IMR-90 (cell line): ENCODE measurements around the gene GPR82. TPM values are rescaled to one million over a fixed set of nuclear protein-coding genes. Genes with fewer than 3 reads are reported as not detected.

ENCODE experiments used
- ATAC-seq: fragments of 200-7000 bp; cut with Tn5 transposase; 2 replicates; pipeline ENCODE4 v1.9.1; 2020; ENCODE audit warnings: low read depth, mild to moderate bottlenecking, moderate library complexity
- BruUV-seq: library from RNA; stranded (reverse); fragments of 400-500 nt; replicated peaks from 2 replicates; lab custom pipeline; 2021; lab: Mats Ljungman, UMichigan
- CTCF ChIA-PET: fragments of 300-600 bp; formaldehyde crosslinking; extraction: SDS; loops from one replicate; lab custom pipeline; 2021; ENCODE audit warnings: antibody characterized with exemption; lab: Yijun Ruan, JAX
- POLR2A ChIA-PET: fragments of 300-600 bp; sonication (Branson Sonifier 250); formaldehyde crosslinking; loops from one replicate; lab custom pipeline; 2022; ENCODE audit warnings: antibody characterized with exemption; ENCODE audit not compliant: unreplicated experiment; lab: Charles Lee
- DNase-seq: peaks from one replicate; pipeline ENCODE4 v3.0.0; 2013
- H2AFZ ChIP-seq: replicated peaks from 2 replicates; pipeline ENCODE3; 2013; ENCODE audit warnings: low read length, mild to moderate bottlenecking; ENCODE audit not compliant: poor library complexity
- H2AK5ac ChIP-seq: 2 replicates; pipeline ENCODE4 v1.6.1; 2013; ENCODE audit warnings: low read depth, low read length, inconsistent platforms
- H2AK9ac ChIP-seq: replicated peaks from 2 replicates; pipeline ENCODE3; 2013; ENCODE audit warnings: mild to moderate bottlenecking, low read depth, low read length, moderate library complexity; ENCODE audit not compliant: poor library complexity
- H2BK120ac ChIP-seq: 2 replicates; pipeline ENCODE4 v1.6.1; 2013; ENCODE audit warnings: low read depth, low read length, inconsistent platforms
- H2BK15ac ChIP-seq: 3 replicates; pipeline ENCODE4 v1.6.1; 2013; ENCODE audit warnings: low read depth, low read length, inconsistent platforms
- H2BK20ac ChIP-seq: 2 replicates; pipeline ENCODE4 v1.6.1; 2013; ENCODE audit warnings: low read depth, mild to moderate bottlenecking, inconsistent platforms, low read length, moderate library complexity
- H2BK5ac ChIP-seq: 2 replicates; pipeline ENCODE4 v1.6.1; 2013; ENCODE audit warnings: mild to moderate bottlenecking, low read depth, low read length, inconsistent platforms; ENCODE audit not compliant: poor library complexity, severe bottlenecking
- H3K14ac ChIP-seq: replicated peaks from 2 replicates; pipeline ENCODE4 v1.6.1; 2013; ENCODE audit warnings: low read depth, low read length, inconsistent platforms
- H3K18ac ChIP-seq: 2 replicates; pipeline ENCODE4 v1.6.1; 2013; ENCODE audit warnings: low read depth, low read length, control low read depth
- H3K23ac ChIP-seq: 2 replicates; pipeline ENCODE4 v1.6.1; 2013; ENCODE audit warnings: low read depth, low read length, inconsistent platforms
- H3K27ac ChIP-seq: 2 replicates; pipeline ENCODE4 v1.5.1; 2013; ENCODE audit warnings: mild to moderate bottlenecking, control low read depth, low read length; ENCODE audit not compliant: insufficient read depth
- H3K27me3 ChIP-seq: 2 replicates; pipeline ENCODE4 v1.6.1; 2013; ENCODE audit warnings: low read length; ENCODE audit not compliant: control insufficient read depth, insufficient read depth
- H3K36me3 ChIP-seq: 2 replicates; pipeline ENCODE4 v1.6.1; 2013; ENCODE audit warnings: low read length, mixed read lengths; ENCODE audit not compliant: control insufficient read depth, insufficient read depth
- H3K4ac ChIP-seq: 2 replicates; pipeline ENCODE4 v1.6.1; 2013; ENCODE audit warnings: low read depth, low read length, inconsistent platforms
- H3K4me1 ChIP-seq: 2 replicates; pipeline ENCODE4 v1.6.1; 2013; ENCODE audit warnings: low read length, mixed read lengths; ENCODE audit not compliant: control insufficient read depth, insufficient read depth
- H3K4me2 ChIP-seq: 2 replicates; pipeline ENCODE4 v1.6.1; 2013; ENCODE audit warnings: low read depth, mild to moderate bottlenecking, control low read depth, low read length, moderate library complexity
- H3K4me3 ChIP-seq: 2 replicates; pipeline ENCODE4 v1.5.1; 2013; ENCODE audit warnings: low read depth, mild to moderate bottlenecking, control low read depth, low read length, moderate library complexity; ENCODE audit not compliant: insufficient read depth
- H3K56ac ChIP-seq: 2 replicates; pipeline ENCODE4 v1.6.1; 2013; ENCODE audit warnings: low read length, inconsistent platforms; ENCODE audit not compliant: insufficient read depth; ENCODE audit errors: extremely low read depth
- H3K79me1 ChIP-seq, 2 experiments: 2 replicates each; pipeline ENCODE4 v1.6.1; 2013; ENCODE audit warnings: low read length in 2 of 2, inconsistent platforms in 1 of 2, low read depth in 1 of 2
- H3K9ac ChIP-seq: 2 replicates; pipeline ENCODE4 v1.6.1; 2013; ENCODE audit warnings: low read depth, low read length, control low read depth
- H3K9me1 ChIP-seq: 2 replicates; pipeline ENCODE4 v1.6.1; 2013; ENCODE audit warnings: low read length, inconsistent platforms; ENCODE audit not compliant: insufficient read depth
- H3K9me3 ChIP-seq: 2 replicates; pipeline ENCODE4 v1.6.1; 2013; ENCODE audit warnings: low read length; ENCODE audit not compliant: control insufficient read depth, insufficient read depth
- H4K20me1 ChIP-seq: 2 replicates; pipeline ENCODE4 v1.6.1; 2013; ENCODE audit warnings: low read length, inconsistent platforms; ENCODE audit not compliant: insufficient read depth
- H4K5ac ChIP-seq: 2 replicates; pipeline ENCODE4 v1.6.1; 2013; ENCODE audit warnings: mild to moderate bottlenecking, low read depth, low read length, control low read depth
- H4K8ac ChIP-seq, 2 experiments: 2 replicates each; pipeline ENCODE4 v1.6.1; 2013; ENCODE audit warnings: low read depth in 2 of 2, low read length in 2 of 2, control low read depth in 1 of 2, inconsistent platforms in 1 of 2
- H4K91ac ChIP-seq: 2 replicates; pipeline ENCODE4 v1.6.1; 2013; ENCODE audit warnings: low read depth, low read length, inconsistent platforms; ENCODE audit not compliant: insufficient read depth
- CHD1 ChIP-seq: IDR thresholded peaks from 2 replicates; pipeline ENCODE4 v1.6.1; 2012; ENCODE audit warnings: low read depth, low read length, improper control_type of control experiment
- CTCF ChIP-seq: conservative IDR thresholded peaks from 2 replicates; pipeline ENCODE4 v1.5.1; 2012; ENCODE audit warnings: mild to moderate bottlenecking, low read depth, low read length, improper control_type of control experiment
- NFE2L2 ChIP-seq: fragments of 150-350 bp; IDR thresholded peaks from 2 replicates; pipeline ENCODE4 v1.6.1; 2016; ENCODE audit warnings: low read depth, mild to moderate bottlenecking, low read length
- RAD21 ChIP-seq: IDR thresholded peaks from 2 replicates; pipeline ENCODE4 v1.6.1; 2012; ENCODE audit warnings: low read length, improper control_type of control experiment
- SMC3 ChIP-seq: fragments of 150-350 bp; IDR thresholded peaks from 2 replicates; pipeline ENCODE4 v1.6.1; 2016; ENCODE audit warnings: low read depth, mild to moderate bottlenecking, antibody characterized with exemption, low read length, moderate library complexity
- WGBS, 2 experiments: methylation state at CpG; one replicate each; pipeline versions ENCODE4 v1.1.5 to v1.1.7; 2013; ENCODE audit warnings: missing lambda C conversion rate in 2 of 2; ENCODE audit not compliant: insufficient read length in 1 of 2; ENCODE audit errors: extremely low coverage in 2 of 2; 5-methylcytosine and 5-hydroxymethylcytosine counted together
- dilution Hi-C: fragments of 300-500 bp; cut with HindIII; formaldehyde crosslinking; loops from one replicate; pipeline ENCODE4 v1.14.3; 2018; ENCODE audit warnings: low sequenced_read_pairs; ENCODE audit not compliant: unreplicated experiment
- in situ Hi-C: fragments of 300-500 bp; cut with MboI; formaldehyde crosslinking; loops from 3 replicates; pipeline ENCODE4 v1.14.3; 2019; ENCODE audit warnings: low sequenced_read_pairs, inconsistent platforms, mixed read lengths
- intact Hi-C: fragments of 100-400 bp; cut with micrococcal nuclease; formaldehyde crosslinking; loops from 2 replicates; pipeline ENCODE4 v1.10.0; 2022
- polyA plus RNA-seq, 3 experiments: library from polyadenylated mRNA; depleted of rRNA; stranded (reverse); fragments of >200 nt; gene quantifications; 2 replicates each; pipeline ENCODE4 v1.2.3, GENCODE V29; 2012; ENCODE audit warnings: low replicate concordance in 1 of 3
- total RNA-seq: library from RNA; depleted of rRNA; stranded (reverse); fragments of >200 nt; gene quantifications from 2 replicates; pipeline ENCODE4 v1.2.3, GENCODE V29; 2012

GPR82 gene
- total and polyA plus RNA-seq, 2 of the 4 experiments (the other 2 are of a cell fraction) = not detected

DNA sequence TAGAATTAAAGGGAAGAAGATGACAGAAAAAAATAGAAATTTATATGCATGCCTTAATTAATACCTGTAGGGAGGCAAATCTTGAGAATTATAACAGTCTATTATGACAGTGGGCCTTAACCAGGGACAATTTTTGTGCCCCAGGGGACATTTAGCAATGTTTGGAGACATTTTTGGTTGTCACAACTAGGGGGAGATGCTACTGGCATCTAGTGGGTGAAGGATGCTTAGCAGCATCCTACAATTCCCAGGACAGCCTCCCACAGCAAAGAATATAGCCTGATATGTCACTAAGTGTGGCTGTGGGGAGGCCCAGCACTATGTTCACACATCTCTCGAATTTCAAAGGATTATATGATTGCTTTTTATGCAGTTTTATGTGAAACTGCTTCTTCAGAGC lies 10.5 kb downstream of the GPR82 start:
- no peak overlapping the region for H4K91ac ChIP-seq
- H2AK5ac ChIP-seq = no peak overlapping the region
- no peak overlapping the region for H2AFZ ChIP-seq
- no peak overlapping the region for H3K14ac ChIP-seq
- no peak overlapping the region for H2BK5ac ChIP-seq
- H4K8ac ChIP-seq = no peak overlapping the region
- in situ Hi-C loops = no loop called here
- intact Hi-C loops = loop anchor here (10.0 kb wide), 2 partner anchors 180 to 460 kb away; no protein-coding TSS in a partner anchor
- H2BK15ac ChIP-seq = no peak overlapping the region
- dilution Hi-C loops = no loop called here
- no peak overlapping the region for H2AK9ac ChIP-seq
- no peaks in the 10 kb centered on the region for H3K4me1 ChIP-seq
- no CpG with 5 or more reads among the region's 1 CpG for WGBS, 2 experiments
- no peak overlapping the region for H3K27ac ChIP-seq
- DNase-seq = peak; percentile 20
- CTCF ChIA-PET = no interaction called here
- no TSS peak for BruUV-seq
- H3K36me3 ChIP-seq = no peaks in the 10 kb centered on the region
- H2BK120ac ChIP-seq = no peak overlapping the region
- ATAC-seq = peak; percentile 54
- H3K4me2 ChIP-seq = no peak overlapping the region
- H3K18ac ChIP-seq = no peak overlapping the region
- no peak overlapping the region for H3K23ac ChIP-seq
- H3K9me1 ChIP-seq = no peaks in the 10 kb centered on the region
- no peaks in the 10 kb centered on the region for H3K79me1 ChIP-seq
- no peak overlapping the region for H3K4ac ChIP-seq
- H3K4me3 ChIP-seq = no peak overlapping the region
- no peak overlapping the region for H3K56ac ChIP-seq
- no peak overlapping the region for H2BK20ac ChIP-seq
- no peaks in the 10 kb centered on the region for H4K20me1 ChIP-seq
- H3K27me3 ChIP-seq = no peaks in the 10 kb centered on the region; the same call in 1 of the 2 replicates
- no peaks in the 10 kb centered on the region for H3K9me3 ChIP-seq
- TF ChIP-seq CHD1 (no peak), SMC3 (peak; percentile 32; the same call in 1 of the 2 replicates), CTCF (peak; percentile 43), NFE2L2 (no peak), RAD21 (peak; percentile 56)
- H4K5ac ChIP-seq = no peak overlapping the region
- no peak overlapping the region for H3K9ac ChIP-seq
- POLR2A ChIA-PET = no interaction called here
